Measurements from ENCODE around the gene PHOX2A.

PHOX2A gene

DNA sequence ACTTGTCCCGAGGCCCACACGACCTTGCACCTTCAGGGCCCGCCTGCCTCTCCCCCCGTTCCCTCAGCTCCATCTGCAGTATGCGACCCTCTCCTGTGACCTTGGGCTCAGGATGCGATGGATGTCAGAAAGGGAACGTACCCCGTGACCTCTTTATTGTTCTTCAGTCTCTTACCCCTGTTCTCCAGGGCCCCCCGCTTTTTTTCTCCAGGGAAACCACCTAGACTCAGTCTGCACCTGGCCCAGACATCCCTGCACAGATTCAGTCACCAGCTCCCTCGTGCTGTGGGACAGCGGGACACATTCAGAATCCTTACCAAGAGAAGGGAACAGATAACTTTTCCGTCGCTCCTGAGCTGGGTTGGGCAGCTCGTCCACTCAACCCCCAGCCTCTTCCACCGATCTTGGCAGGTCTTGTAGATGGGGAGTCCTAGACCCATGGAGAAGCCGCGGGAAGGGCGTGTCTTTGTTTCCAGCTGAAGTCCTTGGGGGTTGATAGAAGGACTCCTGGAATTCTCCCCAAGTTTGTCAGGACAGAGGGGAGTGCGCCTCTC is 1.4 kb upstream of the PHOX2A start:
- H3K4me3 ChIP-seq (ENCODE audit: insufficient read depth in 1 of 2, low read depth in 1 of 2, low read length in 2 of 2): no peak overlapping the region
- H2AK5ac ChIP-seq (ENCODE audit: low read length, severe bottlenecking): no peak overlapping the region
- H3K23ac ChIP-seq (ENCODE audit: low read length in 2 of 2): peak overlapping the region in 1 of 2 experiments; percentile 51
- H3K4me2 ChIP-seq (ENCODE audit: low read length, poor library complexity, severe bottlenecking): peak overlapping the region; percentile 5
- no peaks in the 10 kb centered on the region for H3K79me1 ChIP-seq (replicated peaks; ENCODE audit: low read length, poor library complexity, severe bottlenecking)
- H2BK15ac ChIP-seq (ENCODE audit: low read depth, poor library complexity, severe bottlenecking): no peak overlapping the region
- no peak overlapping the region for H4K91ac ChIP-seq (ENCODE audit: low read length)
- no peak overlapping the region for H2AFZ ChIP-seq (ENCODE audit: low read depth, low read length)
- H3K4ac ChIP-seq (ENCODE audit: low read depth in 1 of 2, low read length in 2 of 2): no peak overlapping the region
- peaks cover 86 to 91% of the 10 kb centered on the region in 2 experiments for H3K27me3 ChIP-seq (ENCODE audit: control insufficient read depth in 1 of 2, insufficient read depth in 1 of 2, low read length in 2 of 2)
- no peak overlapping the region for H4K8ac ChIP-seq (ENCODE audit: low read length)
- no peak overlapping the region for H2BK120ac ChIP-seq (ENCODE audit: low read depth, low read length)
- no peak overlapping the region for H2BK12ac ChIP-seq (ENCODE audit: low read length in 2 of 2)
- no peaks in the 10 kb centered on the region for H3K36me3 ChIP-seq (ENCODE audit: control insufficient read depth in 1 of 2, insufficient read depth in 2 of 2, low read depth in 1 of 2, low read length in 2 of 2)
- H3K9me3 ChIP-seq (ENCODE audit: control insufficient read depth, low read length): no peaks in the 10 kb centered on the region
- H3K4me1 ChIP-seq (ENCODE audit: control insufficient read depth, insufficient read depth, low read depth, low read length): peaks cover 15% of the 10 kb centered on the region
- no peak overlapping the region for H3K27ac ChIP-seq (ENCODE audit: low read length, poor library complexity, severe bottlenecking)
- H3K18ac ChIP-seq (ENCODE audit: low read depth in 1 of 2, low read length in 2 of 2): no peak overlapping the region
- no peak for DNase-seq
- H3K9ac ChIP-seq (ENCODE audit: low read length): no peak overlapping the region
- no peak overlapping the region for H3K14ac ChIP-seq (ENCODE audit: low read length in 2 of 2)
- 18% methylated on average over 15 of the region's 19 CpGs for WGBS
- no peak overlapping the region for H2BK5ac ChIP-seq (ENCODE audit: low read depth, low read length, poor library complexity, severe bottlenecking)

DNA sequence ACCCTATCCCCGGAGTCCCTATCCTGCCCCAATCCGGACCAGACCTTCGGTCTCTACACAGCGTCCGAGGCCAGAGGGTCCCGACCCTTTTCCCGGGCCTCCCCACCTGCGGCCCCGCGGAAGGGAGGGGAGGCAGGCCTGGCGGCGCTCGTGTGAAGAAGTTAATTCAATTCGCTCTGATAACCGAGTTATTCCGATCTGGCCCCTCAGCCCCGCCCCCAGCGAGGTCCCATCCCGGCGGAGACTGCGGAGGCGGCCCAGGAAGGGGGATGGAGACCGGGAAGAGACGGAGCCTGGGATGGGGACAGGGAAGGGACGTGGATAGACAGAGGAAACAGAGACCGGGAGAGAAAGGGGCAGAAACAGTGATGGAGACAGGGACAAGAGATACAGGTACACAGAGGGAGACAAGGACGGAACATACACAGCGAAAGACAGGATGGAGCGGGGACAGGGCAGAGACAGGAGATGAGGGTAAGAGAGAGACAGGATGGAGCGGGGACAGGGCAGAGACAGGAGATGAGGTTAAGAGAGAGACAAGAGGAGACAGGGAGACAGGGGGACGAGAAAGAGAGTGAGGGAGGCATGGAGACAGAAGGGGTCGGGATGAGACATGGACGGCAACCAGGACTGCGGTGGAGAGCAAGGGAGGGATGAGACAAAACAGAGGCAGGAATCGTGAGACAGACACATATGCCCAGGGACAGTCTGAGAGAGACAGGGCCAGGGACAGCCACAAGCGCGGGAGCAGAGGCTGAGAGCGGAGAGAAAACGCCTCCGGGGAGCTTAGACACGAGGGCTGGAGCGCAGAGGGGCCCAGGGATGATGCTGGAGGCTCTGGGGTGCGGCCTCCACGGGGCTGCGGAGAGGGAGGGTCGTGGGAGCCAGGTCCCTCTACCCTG is 636 bp upstream of the PHOX2A start:
- H3K18ac ChIP-seq (ENCODE audit: low read depth in 1 of 2, low read length in 2 of 2): no peak overlapping the region
- no peak overlapping the region for H3K4me3 ChIP-seq (ENCODE audit: insufficient read depth in 1 of 2, low read depth in 1 of 2, low read length in 2 of 2)
- H3K4me2 ChIP-seq (ENCODE audit: low read length, poor library complexity, severe bottlenecking): peak overlapping the region; percentile 59
- H3K9ac ChIP-seq (ENCODE audit: low read length): no peak overlapping the region
- no peaks in the 10 kb centered on the region for H3K79me1 ChIP-seq (replicated peaks; ENCODE audit: low read length, poor library complexity, severe bottlenecking)
- peaks cover 21% of the 10 kb centered on the region for H3K4me1 ChIP-seq (ENCODE audit: control insufficient read depth, insufficient read depth, low read depth, low read length)
- no peak overlapping the region for H4K91ac ChIP-seq (ENCODE audit: low read length)
- 3% methylated on average over 46 of the region's 46 CpGs for WGBS
- no peak overlapping the region for H3K4ac ChIP-seq (ENCODE audit: low read depth in 1 of 2, low read length in 2 of 2)
- H3K36me3 ChIP-seq (ENCODE audit: control insufficient read depth in 1 of 2, insufficient read depth in 2 of 2, low read depth in 1 of 2, low read length in 2 of 2): no peaks in the 10 kb centered on the region
- no peak overlapping the region for H2BK120ac ChIP-seq (ENCODE audit: low read depth, low read length)
- no peaks in the 10 kb centered on the region for H3K9me3 ChIP-seq (ENCODE audit: control insufficient read depth, low read length)
- peak overlapping the region in 1 of 2 experiments; percentile 51 for H3K23ac ChIP-seq (ENCODE audit: low read length in 2 of 2)
- peaks cover 81 to 88% of the 10 kb centered on the region in 2 experiments for H3K27me3 ChIP-seq (ENCODE audit: control insufficient read depth in 1 of 2, insufficient read depth in 1 of 2, low read length in 2 of 2)
- no peak overlapping the region for H2BK15ac ChIP-seq (ENCODE audit: low read depth, poor library complexity, severe bottlenecking)
- no peak overlapping the region for H2AK5ac ChIP-seq (ENCODE audit: low read length, severe bottlenecking)
- H2BK12ac ChIP-seq (ENCODE audit: low read length in 2 of 2): no peak overlapping the region
- H3K27ac ChIP-seq (ENCODE audit: low read length, poor library complexity, severe bottlenecking): no peak overlapping the region
- no peak overlapping the region for H3K14ac ChIP-seq (ENCODE audit: low read length in 2 of 2)
- H2AFZ ChIP-seq (ENCODE audit: low read depth, low read length): no peak overlapping the region
- no peak overlapping the region for H4K8ac ChIP-seq (ENCODE audit: low read length)
- H2BK5ac ChIP-seq (ENCODE audit: low read depth, low read length, poor library complexity, severe bottlenecking): no peak overlapping the region
- no peak for DNase-seq

DNA sequence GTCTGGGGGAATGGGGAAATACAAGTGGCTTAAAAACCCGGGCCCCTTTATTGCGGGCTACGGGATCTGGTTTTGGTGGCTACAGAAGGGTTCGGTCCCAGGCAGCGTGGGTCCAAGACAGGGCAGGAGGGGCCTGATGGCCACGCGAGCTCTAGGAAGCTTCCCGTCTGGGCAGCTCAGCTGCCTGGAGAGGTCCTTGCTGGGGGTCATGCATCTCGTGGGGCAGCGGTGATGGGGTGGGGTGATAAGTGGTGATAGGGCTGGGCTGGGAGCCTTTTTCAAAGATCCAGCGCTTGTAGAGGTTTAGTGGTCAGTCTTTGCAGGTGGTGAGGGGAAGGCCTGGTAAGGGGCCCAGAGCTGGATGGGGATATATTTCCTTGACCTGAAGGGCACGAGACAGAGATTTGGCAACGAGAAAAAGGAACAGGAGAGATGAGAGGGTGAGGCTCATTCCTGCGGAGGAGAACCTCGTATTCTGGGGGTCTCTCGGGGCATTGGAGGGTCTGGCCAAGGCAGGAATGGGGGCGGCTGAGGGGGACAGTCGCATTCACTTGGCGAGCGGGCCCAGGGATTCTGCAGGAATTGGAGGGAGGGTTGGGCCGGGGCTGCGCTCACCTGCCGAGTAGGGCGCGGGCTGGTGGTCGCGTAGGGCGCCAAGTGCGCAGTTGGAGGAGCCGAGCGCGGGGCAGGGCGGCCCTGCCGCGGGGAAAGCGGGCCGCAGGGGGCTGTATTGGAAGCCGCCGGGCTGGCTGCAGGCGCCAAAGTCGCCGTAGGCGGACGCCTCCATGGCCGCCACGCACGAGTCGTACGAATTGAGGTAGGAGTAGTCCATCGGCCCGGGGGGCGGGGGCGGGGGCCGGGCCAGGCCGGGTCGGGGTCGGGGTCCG is 560 bp downstream of the PHOX2A start:
- H3K27ac ChIP-seq (ENCODE audit: low read length, poor library complexity, severe bottlenecking): no peak overlapping the region

More for the DNA sequence above, 560 bp downstream of the PHOX2A start:
- Histone ChIP-seq H3K18ac (ENCODE audit: low read depth in 1 of 2, low read length in 2 of 2) (no peak overlapping the region), H2BK5ac (ENCODE audit: low read depth, low read length, poor library complexity, severe bottlenecking) (no peak overlapping the region), H2AK5ac (ENCODE audit: low read length, severe bottlenecking) (no peak overlapping the region), H4K8ac (ENCODE audit: low read length) (no peak overlapping the region), H3K4me1 (ENCODE audit: control insufficient read depth, insufficient read depth, low read depth, low read length) (peaks cover 29% of the 10 kb centered on the region), H4K91ac (ENCODE audit: low read length) (no peak overlapping the region), H3K4ac (ENCODE audit: low read depth in 1 of 2, low read length in 2 of 2) (no peak overlapping the region), H3K14ac (ENCODE audit: low read length in 2 of 2) (no peak overlapping the region), H3K23ac (ENCODE audit: low read length in 2 of 2) (peak overlapping the region in 1 of 2 experiments; percentile 34), H2BK12ac (ENCODE audit: low read length in 2 of 2) (no peak overlapping the region), H3K36me3 (ENCODE audit: control insufficient read depth in 1 of 2, insufficient read depth in 2 of 2, low read depth in 1 of 2, low read length in 2 of 2) (peaks cover 2 to 5% of the 10 kb centered on the region in 2 experiments), H3K9ac (ENCODE audit: low read length) (no peak overlapping the region), H2BK120ac (ENCODE audit: low read depth, low read length) (no peak overlapping the region), H3K27me3 (ENCODE audit: control insufficient read depth in 1 of 2, insufficient read depth in 1 of 2, low read length in 2 of 2) (peaks cover 72 to 83% of the 10 kb centered on the region in 2 experiments), H3K4me2 (ENCODE audit: low read length, poor library complexity, severe bottlenecking) (no peak overlapping the region), H3K9me3 (ENCODE audit: control insufficient read depth, low read length) (no peaks in the 10 kb centered on the region), H2BK15ac (ENCODE audit: low read depth, poor library complexity, severe bottlenecking) (no peak overlapping the region), H3K4me3 (ENCODE audit: insufficient read depth in 1 of 2, low read depth in 1 of 2, low read length in 2 of 2) (no peak overlapping the region), H3K79me1 (replicated peaks; ENCODE audit: low read length, poor library complexity, severe bottlenecking) (no peaks in the 10 kb centered on the region), H2AFZ (ENCODE audit: low read depth, low read length) (no peak overlapping the region)
- DNase-seq: no peak
- WGBS: 24% methylated on average over 38 of the region's 58 CpGs
